Fibroblast of pulmonary artery (primary cell): Measurements from ENCODE around the gene FMO5.
A peak's percentile ranks its signal among the peaks of the same experiment; 100 is the strongest.

Experiments used
- DNase-seq: peaks from one replicate; pipeline ENCODE4 v3.0.0-alpha.2; 2010; ENCODE audit warnings: low read depth
- H3K4me3 ChIP-seq: replicated peaks from 2 replicates; pipeline ENCODE4 v1.5.1; 2011; ENCODE audit warnings: low read depth, mild to moderate bottlenecking, control low read depth, low read length, moderate library complexity
- CTCF ChIP-seq: IDR thresholded peaks from 2 replicates; pipeline ENCODE4 v1.5.1; 2011; ENCODE audit warnings: mild to moderate bottlenecking, control low read depth, low read length, inconsistent platforms; ENCODE audit errors: missing control alignments

FMO5 gene

DNA sequence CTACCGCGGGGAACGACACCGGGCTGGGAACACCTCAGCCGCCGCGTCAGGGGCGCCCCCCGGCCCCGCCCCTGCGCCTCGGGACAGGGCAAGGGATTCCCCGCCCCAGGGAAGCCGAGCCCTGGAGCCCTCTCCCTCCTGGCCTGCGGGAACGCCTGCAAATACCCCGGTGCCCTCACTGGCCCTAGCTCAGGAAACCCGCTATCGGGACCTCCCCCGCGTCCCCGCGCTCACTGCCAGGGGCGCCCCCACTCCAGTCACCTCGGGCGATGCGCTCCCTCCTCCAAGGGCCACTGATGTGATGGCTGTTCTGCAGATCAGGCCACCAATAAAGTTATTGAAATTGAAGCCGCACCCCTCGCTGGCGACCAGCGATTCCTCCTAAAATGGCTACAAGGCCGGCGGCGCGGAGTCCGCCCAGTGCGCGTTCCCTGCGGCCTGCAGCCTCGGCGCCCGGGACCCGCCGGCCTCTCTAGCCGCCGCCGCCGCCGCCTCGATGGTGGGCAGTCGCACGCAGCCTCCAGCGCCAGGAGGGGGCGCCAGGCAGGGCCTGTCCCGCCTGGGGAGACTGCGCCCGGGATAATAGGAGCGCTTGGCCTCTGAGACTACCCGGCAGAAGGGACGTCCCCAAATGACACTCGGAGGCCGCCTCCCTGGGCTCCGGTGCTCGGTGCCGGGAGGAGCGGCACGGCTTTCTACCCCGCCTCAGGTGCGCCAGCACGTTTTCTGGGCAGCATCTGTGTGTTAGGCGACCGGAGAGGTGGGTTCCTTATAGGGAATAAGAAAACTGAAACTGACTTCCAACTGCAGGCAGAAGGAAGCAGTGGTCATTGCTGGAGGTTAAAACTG is 52.7 kb downstream of the FMO5 start, which contains the start of gene PRKAB2:
PRKAB2 (minus strand) TSS at position 303 of the 849 bp plus-strand sequence. CDS start 326 bp downstream, outside the sequence.
- peak; percentile 98 for DNase-seq
- TF ChIP-seq CTCF = peak; percentile 47
- H3K4me3 ChIP-seq = peak within 1 kb of the TSS; percentile 97

DNA sequence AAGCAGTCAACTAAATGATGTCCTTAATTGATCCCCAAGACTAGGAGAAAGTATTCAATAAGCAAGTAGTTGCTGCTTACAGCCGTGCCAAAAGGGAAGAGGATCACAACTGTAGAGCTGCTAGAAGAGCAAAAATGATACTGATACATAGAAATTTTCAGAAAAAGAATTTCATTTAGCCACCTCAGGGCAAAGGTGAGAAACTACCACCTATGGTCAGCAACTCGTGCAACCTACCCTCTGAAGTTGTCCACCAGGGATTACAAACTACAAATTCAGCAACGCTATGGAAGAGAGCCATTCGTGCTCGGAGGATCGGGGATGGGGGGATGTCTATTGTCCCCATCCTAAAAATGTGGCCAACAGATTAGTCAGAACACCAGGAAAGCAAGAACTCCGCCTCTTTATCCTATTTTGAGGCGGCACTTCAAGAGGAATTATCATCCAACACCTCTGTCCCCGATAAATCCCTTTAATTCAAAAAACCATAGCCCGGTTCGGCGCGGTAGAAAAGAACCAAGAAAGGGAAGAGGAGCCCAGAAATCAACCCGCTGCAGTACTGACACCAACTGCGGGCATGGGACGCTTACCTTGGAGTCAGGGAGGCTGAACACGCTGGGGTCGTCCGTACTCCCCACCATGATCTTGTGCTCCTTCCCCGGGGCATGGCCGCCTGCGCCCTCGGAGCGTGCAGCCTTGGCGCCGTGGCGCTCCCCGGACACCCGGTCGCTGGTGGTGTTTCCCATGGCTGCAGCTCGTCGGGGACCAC is 53.6 kb downstream of the FMO5 start:
- TF ChIP-seq CTCF = no peak
- H3K4me3 ChIP-seq = peak overlapping the region; percentile 97
- no peak for DNase-seq

DNA sequence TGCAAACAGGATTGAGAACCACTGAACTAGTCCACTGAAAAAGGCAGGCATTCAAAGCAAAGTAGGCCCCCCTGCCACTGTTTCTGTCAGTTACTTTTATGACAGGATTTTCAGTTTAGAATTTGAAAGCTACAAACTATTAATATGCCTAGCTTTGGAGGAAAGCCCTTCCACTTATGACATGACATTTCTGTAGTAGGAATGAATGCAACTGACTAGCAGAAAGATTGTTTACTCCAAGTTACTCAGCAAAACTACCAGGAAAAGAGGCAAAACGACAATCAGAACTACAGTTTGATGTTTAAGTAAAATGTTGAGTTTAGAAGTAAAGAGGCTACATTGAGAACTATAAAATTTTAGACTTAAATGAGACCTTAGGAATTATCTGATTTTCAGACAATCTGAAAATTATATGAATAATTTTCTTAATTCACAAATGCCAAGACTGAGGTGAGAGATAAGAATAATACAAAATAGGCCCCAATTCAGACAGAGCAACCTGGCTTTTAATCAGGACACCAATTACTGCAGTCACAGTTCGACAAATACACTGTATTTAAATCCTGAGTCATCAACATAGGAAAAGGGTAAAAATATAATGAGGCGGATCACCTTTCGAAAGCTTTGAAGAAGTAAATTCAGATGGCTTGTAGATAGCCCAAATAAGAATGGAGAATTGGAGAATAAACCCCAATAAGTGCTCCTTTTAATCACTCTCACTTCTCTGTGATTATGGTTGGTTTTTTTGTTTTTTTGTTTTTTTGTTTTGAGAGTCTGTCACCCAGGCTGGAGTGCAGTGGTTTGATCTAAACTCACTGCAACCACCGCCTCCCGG is 55.1 kb downstream of the FMO5 start:
- DNase-seq = no peak
- H3K4me3 ChIP-seq = peak overlapping the region; percentile 4
- no peak for TF ChIP-seq CTCF

DNA sequence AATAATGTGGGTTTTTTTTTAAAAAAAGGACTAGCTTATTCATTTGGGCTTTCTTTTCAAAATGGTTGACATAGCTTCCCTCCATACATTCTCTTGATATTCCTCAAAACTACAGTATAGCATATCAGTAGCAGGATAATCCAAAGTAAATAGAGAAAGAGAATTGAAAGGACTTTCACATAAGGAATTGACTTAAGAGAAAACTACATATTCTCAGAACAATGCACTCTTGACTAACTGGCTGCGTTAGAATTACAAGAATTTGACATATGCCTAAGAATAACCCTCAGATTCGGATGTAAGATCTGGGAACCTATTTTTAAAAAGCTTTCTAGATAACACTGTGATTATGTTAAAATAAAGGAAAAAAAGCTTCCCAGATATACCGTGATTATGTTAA is 56.0 kb downstream of the FMO5 start:
- DNase-seq = peak; percentile 45
- H3K4me3 ChIP-seq = no peak overlapping the region
- TF ChIP-seq CTCF = no peak

GRCh38 chr1:147168626-147169058 is 56.5 kb downstream of the FMO5 start:
- no peak overlapping the region for H3K4me3 ChIP-seq
- peak; percentile 53 for DNase-seq

More at GRCh38 chr1:147168626-147169058, 56.5 kb downstream of the FMO5 start:
- TF ChIP-seq CTCF = no peak
